ENCODE measurements around the gene ODAM. TPM values are rescaled to one million over a fixed set of nuclear protein-coding genes. Genes with fewer than 3 reads are reported as not detected.

Gene ODAM
- total RNA-seq, 1 experiment from 2014 or later: 15.1 TPM

DNA sequence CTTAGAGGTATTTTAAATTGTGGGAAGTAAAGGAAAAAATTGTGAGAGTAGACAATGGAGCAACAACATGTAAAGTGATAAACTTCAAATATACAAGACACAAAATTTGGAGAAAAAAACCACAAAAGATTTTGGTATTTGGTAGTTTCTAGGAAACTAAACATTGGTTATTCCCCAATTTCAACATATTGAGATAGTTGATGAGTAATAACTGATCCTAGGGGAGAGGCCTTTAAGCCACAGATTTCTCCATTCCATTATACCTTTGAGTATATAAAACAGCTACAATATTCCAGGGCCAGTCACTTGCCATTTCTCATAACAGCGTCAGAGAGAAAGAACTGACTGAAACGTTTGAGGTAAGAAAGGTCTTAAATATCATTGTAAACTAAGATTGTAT lies 30.3 kb downstream of the ODAM start, which contains the start of gene FDCSP:
Gene FDCSP, plus strand, starts transcription at position 301 of the 400 bp plus-strand sequence. CDS start 5,071 bp downstream, outside the sequence.
- no peaks in the 10 kb centered on the region for H3K36me3 Mint-ChIP-seq (ENCODE audit: insufficient read depth, unreplicated experiment)
- no peaks in the 10 kb centered on the region for H3K9me3 ChIP-seq
- H3K9me3 Mint-ChIP-seq (ENCODE audit: unreplicated experiment): peaks cover 9% of the 10 kb centered on the region
- no peak within 1 kb of the TSS for H3K27ac Mint-ChIP-seq (ENCODE audit: unreplicated experiment)
- H3K27me3 ChIP-seq (replicated peaks; ENCODE audit: control insufficient read depth, insufficient read depth, low read length): no peaks in the 10 kb centered on the region
- H3K36me3 ChIP-seq (ENCODE audit: control insufficient read depth, insufficient read depth, low read length): no peaks in the 10 kb centered on the region
- no peaks in the 10 kb centered on the region for H3K4me1 Mint-ChIP-seq (ENCODE audit: low read depth, unreplicated experiment)
- CTCF ChIA-PET: no interaction called here
- H3K4me3 ChIP-seq (ENCODE audit: low read depth, low read length): no peak within 1 kb of the TSS
- H3K4me1 ChIP-seq: no peaks in the 10 kb centered on the region
- POLR2A ChIA-PET: no interaction called here
- TF ChIP-seq, protein P1, sequence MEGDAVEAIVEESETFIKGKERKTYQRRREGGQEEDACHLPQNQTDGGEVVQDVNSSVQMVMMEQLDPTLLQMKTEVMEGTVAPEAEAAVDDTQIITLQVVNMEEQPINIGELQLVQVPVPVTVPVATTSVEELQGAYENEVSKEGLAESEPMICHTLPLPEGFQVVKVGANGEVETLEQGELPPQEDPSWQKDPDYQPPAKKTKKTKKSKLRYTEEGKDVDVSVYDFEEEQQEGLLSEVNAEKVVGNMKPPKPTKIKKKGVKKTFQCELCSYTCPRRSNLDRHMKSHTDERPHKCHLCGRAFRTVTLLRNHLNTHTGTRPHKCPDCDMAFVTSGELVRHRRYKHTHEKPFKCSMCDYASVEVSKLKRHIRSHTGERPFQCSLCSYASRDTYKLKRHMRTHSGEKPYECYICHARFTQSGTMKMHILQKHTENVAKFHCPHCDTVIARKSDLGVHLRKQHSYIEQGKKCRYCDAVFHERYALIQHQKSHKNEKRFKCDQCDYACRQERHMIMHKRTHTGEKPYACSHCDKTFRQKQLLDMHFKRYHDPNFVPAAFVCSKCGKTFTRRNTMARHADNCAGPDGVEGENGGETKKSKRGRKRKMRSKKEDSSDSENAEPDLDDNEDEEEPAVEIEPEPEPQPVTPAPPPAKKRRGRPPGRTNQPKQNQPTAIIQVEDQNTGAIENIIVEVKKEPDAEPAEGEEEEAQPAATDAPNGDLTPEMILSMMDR (IDR thresholded peaks at IDR 0.05; ENCODE audit: insufficient read depth in 1 of 2, low read depth in 1 of 2, low read length in 1 of 2, severe bottlenecking in 1 of 2, unreplicated experiment in 1 of 2): no peak
- H3K4me3 Mint-ChIP-seq (ENCODE audit: unreplicated experiment): no peak within 1 kb of the TSS
- no TSS peak for BruUV-seq (replicated peaks)
- intact Hi-C loops (cut with micrococcal nuclease; ENCODE audit: unreplicated experiment): no loop called here
- H3K27me3 Mint-ChIP-seq (ENCODE audit: insufficient read depth, unreplicated experiment): no peaks in the 10 kb centered on the region
- no peak for DNase-seq

DNA sequence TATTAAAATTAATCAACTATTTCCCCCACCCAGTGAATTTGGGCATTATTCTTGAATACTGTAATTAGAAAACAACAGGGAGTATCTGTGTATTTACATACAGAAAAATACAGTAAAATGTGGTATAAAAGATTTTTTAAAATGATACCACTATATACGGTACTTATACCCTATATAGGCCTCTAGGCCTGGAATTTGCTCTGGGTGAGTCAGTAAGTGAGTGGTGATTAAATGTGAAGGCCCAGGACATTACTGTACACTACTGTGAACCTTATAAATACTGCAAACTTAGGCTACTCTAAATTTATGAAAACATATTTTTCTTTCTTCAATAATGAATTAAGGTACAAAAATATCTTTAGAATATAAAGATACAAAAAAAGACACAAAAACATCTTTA lies 40.6 kb downstream of the ODAM start:
- POLR2A ChIA-PET: no interaction called here
- TF ChIP-seq, protein P1 (IDR thresholded peaks at IDR 0.05; ENCODE audit: insufficient read depth in 1 of 2, low read depth in 1 of 2, low read length in 1 of 2, severe bottlenecking in 1 of 2, unreplicated experiment in 1 of 2): no peak
- H3K4me1 Mint-ChIP-seq (ENCODE audit: low read depth, unreplicated experiment): peaks cover 23% of the 10 kb centered on the region
- no peak overlapping the region for H3K4me3 Mint-ChIP-seq (ENCODE audit: unreplicated experiment)
- no peak overlapping the region for H3K4me3 ChIP-seq (ENCODE audit: low read depth, low read length)
- CTCF ChIA-PET: no interaction called here
- intact Hi-C loops (cut with micrococcal nuclease; ENCODE audit: unreplicated experiment): no loop called here
- H3K4me1 ChIP-seq: peaks cover 18% of the 10 kb centered on the region
- H3K9me3 ChIP-seq: no peaks in the 10 kb centered on the region
- H3K27me3 ChIP-seq (replicated peaks; ENCODE audit: control insufficient read depth, insufficient read depth, low read length): no peaks in the 10 kb centered on the region
- DNase-seq: no peak
- no peaks in the 10 kb centered on the region for H3K9me3 Mint-ChIP-seq (ENCODE audit: unreplicated experiment)
- H3K27ac Mint-ChIP-seq (ENCODE audit: unreplicated experiment): no peak overlapping the region
- H3K27me3 Mint-ChIP-seq (ENCODE audit: insufficient read depth, unreplicated experiment): no peaks in the 10 kb centered on the region
- no peaks in the 10 kb centered on the region for H3K36me3 Mint-ChIP-seq (ENCODE audit: insufficient read depth, unreplicated experiment)
- no peaks in the 10 kb centered on the region for H3K36me3 ChIP-seq (ENCODE audit: control insufficient read depth, insufficient read depth, low read length)
- BruUV-seq (replicated peaks): no TSS peak

DNA sequence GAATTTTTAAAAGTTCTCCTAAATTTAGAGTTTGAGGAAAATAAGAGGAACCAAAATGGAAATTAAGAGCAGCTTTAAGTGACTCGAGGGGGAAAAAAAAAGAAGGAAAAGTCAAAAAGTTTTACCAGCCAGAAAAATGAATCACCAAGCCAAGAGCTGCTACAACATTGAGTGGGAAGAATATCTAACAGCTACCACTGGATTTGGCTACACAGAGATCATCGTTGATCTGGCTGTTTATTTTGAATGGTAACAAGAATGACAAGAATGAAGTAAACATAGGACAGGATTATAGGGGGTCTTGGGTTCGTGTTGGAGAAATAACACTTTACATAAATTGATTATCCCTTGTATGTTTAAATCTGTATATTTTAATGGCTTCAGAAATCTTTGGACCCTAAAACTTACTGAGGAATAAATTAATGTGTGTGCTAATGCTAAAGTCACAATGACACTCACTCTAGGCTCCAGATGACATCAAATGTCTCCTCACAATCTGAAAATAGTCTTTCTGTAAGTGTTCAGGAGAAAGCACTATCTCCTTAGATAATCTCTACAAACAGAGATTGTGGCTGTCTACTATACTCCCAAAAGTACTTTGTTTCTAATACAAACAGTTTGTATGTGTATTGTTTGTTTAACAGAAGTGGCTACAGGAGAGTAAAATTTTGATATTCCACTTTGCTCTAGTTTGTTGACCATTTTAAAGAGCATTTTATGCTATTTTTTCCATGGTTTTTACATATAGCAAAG lies 43.8 kb downstream of the ODAM start:
- H3K27ac Mint-ChIP-seq (ENCODE audit: unreplicated experiment): peak overlapping the region; percentile 40

More for the DNA sequence above, 43.8 kb downstream of the ODAM start:
- peaks cover 18% of the 10 kb centered on the region for H3K4me1 ChIP-seq
- Mint-ChIP-seq H3K4me3 (ENCODE audit: unreplicated experiment) (peak overlapping the region; percentile 34), H3K9me3 (ENCODE audit: unreplicated experiment) (no peaks in the 10 kb centered on the region), H3K36me3 (ENCODE audit: insufficient read depth, unreplicated experiment) (no peaks in the 10 kb centered on the region), H3K4me1 (ENCODE audit: low read depth, unreplicated experiment) (peaks cover 23% of the 10 kb centered on the region), H3K27me3 (ENCODE audit: insufficient read depth, unreplicated experiment) (no peaks in the 10 kb centered on the region)
- no peak overlapping the region for H3K4me3 ChIP-seq (ENCODE audit: low read depth, low read length)
- no peaks in the 10 kb centered on the region for H3K36me3 ChIP-seq (ENCODE audit: control insufficient read depth, insufficient read depth, low read length)
- ChIA-PET CTCF (no interaction called here), POLR2A (no interaction called here)
- intact Hi-C loops (cut with micrococcal nuclease; ENCODE audit: unreplicated experiment): no loop called here
- no peaks in the 10 kb centered on the region; the same call in 1 of the 2 replicates for H3K9me3 ChIP-seq
- TF ChIP-seq, protein P1 (IDR thresholded peaks at IDR 0.05; ENCODE audit: insufficient read depth in 1 of 2, low read depth in 1 of 2, low read length in 1 of 2, severe bottlenecking in 1 of 2, unreplicated experiment in 1 of 2): no peak
- no peaks in the 10 kb centered on the region for H3K27me3 ChIP-seq (replicated peaks; ENCODE audit: control insufficient read depth, insufficient read depth, low read length)
- no peak for DNase-seq
- BruUV-seq (replicated peaks): no TSS peak

Data from Caco-2 (cell line).